Jurkat, Clone E6-1 (cell line): Measurements from ENCODE around the gene ATP1A2. TPM values are rescaled to one million over a fixed set of nuclear protein-coding genes. Genes with fewer than 3 reads are reported as not detected.

Experiments used
- DNase-seq: peaks from one replicate; pipeline ENCODE4 v3.0.0-alpha.2; 2011; ENCODE audit warnings: low read depth, low spot score
- H3K4me3 ChIP-seq: 2 replicates; pipeline ENCODE4 v1.5.1; 2011; ENCODE audit warnings: mild to moderate bottlenecking, low read length, control low read depth, moderate library complexity
- polyA plus RNA-seq: library from polyadenylated mRNA; unstranded; fragments of >200 nt; gene quantifications from one replicate; pipeline ENCODE4 v1.2.1, GENCODE V29; 2012; ENCODE audit warnings: missing spikeins; ENCODE audit not compliant: insufficient read length, insufficient read depth

The ATP1A2 gene
- not detected for polyA plus RNA-seq

DNA sequence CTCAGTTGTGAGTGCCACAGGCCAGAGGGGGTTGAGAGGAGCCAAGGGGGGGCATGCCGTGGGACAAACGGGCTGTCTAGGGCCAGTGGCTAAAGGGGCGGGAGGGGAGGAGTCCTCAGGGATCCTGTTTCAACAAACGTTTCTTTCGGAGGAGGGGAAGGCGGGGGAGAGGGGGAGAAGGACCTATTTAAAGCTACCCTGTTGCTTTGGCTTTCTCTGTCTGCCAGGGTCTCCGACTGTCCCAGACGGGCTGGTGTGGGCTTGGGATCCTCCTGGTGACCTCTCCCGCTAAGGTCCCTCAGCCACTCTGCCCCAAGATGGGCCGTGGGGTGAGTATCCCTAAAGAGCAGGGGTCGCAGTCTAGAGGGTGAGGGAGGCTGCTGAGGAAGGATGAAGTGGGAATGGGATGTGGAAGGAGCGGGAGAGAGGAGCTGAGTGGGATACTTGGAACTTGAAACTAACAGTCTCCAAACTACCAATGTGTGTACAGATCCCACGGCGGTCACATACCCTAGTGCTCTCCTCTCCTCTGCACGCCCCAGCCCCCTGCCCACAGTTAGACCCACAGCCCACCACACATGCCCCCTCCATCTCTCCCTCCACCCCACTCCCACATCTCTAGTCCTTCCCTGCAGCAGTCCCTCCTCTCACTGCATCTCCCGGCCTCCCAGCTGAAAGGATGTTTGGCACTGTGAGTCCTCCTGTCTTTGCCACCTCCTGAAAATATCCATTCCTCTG, at the start of gene ATP1A2:
Gene ATP1A2 (plus strand): TSS at position 215 of the 738 bp plus-strand sequence. CDS start 103 bp downstream, at position 318.
- no peak for DNase-seq
- H3K4me3 ChIP-seq = no peak within 1 kb of the TSS

DNA sequence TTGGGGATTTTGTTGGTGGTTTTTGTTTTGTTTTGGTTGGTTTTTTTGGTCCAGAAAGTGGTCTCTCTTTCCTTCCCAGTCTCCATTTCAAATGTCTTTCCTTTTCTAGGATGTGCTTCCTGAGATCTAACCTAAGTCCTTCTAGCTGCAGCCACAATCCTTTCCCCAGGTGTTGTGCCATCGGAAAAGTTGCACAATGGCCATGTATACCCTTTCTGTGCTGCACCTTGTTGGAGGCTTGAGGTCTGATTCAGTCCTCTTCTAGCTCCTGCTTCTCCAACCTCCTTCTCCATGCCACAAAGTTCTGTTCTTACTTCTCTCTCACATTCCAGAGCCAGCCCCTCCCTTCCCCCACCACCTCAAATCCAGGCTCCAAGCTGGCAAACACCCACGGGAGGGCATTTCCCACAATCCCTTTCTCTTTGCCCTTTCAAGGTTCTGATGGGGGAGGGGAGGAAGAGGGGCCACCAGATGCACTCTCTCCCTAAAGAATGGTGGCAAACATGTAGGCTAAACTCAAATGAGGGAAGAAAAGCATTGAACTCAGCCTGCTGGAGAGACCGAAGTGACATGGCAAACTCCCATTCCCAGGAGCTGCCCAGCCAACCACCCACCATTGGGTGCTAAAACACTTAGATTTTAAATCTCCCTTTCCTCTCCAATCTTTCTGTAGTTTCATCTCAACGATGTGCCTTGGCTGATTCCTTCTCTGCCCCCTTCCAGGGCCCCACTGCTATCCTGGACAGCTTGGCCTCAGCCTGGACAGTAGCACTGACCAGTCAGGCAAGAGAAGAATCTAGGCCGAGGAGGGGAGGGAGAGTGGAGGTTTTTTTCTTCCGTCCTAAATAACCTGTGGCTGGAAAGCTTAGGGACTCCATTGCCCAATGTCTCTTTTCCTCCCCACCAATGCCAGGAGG, 48.5 kb upstream of the ATP1A2 start:
- DNase-seq = no peak
- no peak overlapping the region for H3K4me3 ChIP-seq

DNA sequence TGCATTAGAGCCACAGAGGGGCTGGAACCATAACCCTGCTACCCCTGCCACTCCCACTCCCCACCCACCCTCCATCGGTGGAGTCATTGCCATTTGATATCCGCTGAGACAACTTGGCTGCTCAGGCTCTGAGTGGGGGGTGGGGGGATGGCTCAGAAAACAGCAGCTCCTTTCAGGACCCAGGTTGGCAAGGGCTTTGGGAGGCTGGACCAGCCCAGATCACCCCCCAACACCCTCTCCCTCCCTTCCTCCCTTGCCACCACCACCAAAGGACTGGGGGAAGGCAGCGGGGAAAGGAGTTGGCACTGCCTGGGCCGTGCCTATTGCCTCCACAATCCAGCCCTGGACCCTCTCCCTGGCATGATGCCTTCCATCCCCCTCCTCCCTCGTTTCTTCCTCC, 47.3 kb upstream of the ATP1A2 start:
- no peak for DNase-seq

DNA sequence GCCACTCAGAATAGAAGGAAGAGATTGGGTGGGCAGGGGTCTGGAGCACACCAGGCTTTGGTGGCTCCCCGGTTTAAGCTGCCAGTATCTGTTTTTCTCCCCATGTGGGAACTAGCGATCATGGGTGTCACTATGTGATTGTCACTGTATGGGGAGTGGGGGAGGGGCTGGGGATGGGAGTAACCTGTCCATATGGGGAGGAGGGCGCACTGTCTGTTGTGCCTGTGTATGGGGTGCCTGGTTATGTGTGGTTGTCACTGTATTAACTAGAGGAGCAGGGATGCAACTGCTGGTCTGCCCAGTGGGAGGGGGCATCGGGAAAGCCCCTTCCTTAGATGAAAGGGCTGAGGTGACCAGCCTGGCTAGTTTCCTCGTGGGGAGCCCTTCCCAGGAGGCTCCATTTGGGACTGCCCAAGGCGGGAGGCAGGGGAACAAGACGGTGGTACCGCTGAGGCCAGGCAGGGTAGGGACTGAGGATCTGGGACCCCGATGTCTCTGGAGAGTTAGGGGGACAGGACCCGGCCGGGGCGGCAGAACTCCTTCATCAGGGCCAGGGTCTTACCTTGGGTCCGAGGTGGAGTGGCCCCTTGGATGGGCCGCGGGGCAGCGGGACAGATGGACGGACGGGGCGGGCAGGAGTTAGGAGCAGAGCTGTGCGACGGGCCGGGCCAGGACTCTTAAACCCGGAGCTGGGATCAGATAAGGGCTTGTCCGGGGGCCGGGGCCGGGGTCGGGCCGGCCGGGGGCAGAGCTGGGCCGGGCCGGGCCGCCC, 45.9 kb upstream of the ATP1A2 start, which contains the start of gene KCNJ10:
Gene KCNJ10 (minus strand): TSS at position 701 of the 772 bp plus-strand sequence. CDS start 27,628 bp downstream, outside the sequence.
- H3K4me3 ChIP-seq = peak within 1 kb of the TSS; percentile 77
- DNase-seq = no peak

More for the DNA sequence above, 47.3 kb upstream of the ATP1A2 start:
- H3K4me3 ChIP-seq = no peak overlapping the region

DNA sequence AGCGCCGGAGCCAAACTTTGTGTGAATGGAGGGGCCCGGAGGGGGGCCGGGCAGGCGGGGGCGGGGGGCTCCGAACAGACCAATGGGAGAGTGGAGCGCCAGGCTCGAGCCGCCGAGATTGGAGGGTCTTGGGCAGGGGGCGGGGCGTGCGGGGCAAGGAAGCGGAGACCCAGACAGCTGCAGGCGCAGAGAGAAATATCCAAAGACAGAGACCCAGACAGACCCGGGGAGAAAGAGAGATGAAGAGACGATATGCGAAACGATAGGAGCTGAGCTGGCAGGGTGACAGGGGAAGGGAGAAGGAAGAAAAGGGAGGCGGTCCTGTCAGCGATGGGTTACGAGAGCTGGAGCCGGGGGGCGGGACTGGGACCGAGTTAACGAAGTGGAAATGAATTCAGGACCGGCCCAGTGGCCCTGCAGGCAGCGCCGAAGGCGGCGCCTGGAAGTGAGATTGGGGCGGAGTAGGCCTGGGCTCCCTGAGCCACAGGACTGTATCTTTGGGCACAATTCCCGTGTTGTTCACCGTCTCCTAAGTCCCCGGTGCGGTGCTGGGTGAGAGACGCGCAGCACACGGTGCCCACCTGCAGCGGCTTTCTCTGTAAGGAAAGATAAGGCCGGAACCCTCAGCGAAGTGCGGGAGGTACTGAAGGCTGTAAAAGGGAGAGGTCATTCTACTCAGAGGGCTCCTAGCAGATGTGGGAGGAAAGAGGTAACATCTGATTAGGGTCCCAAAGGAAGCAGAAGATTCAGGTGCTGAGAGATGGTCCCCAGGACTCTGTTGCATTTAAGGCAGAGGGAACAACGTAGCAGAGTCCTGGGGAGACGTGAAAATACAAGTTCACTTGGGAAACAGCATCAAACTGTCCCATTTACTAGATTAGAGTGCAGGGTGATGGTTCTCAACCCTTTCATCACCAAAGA, 45.1 kb upstream of the ATP1A2 start:
- DNase-seq = peak; percentile 54
- H3K4me3 ChIP-seq = peak overlapping the region; percentile 77

DNA sequence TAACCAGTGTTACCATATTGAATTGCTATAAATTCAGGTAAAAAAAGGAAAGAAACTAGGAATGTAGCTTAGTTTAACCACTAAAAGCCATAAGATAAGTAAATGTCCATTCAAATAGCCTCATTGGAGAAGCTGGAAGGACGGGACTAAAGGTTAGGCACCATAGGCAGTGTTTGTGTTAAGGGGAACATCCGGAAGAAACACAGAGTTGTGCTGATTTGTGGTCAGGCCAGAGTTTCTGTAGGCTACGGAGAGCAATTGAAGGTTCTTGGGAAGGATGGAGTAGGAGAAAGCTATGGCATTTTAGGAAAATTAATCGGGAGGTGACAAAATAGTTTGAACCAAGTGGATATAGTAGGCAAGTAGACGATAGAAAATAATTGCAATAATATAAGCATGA, 44.3 kb upstream of the ATP1A2 start:
- H3K4me3 ChIP-seq = no peak overlapping the region
- no peak for DNase-seq

DNA sequence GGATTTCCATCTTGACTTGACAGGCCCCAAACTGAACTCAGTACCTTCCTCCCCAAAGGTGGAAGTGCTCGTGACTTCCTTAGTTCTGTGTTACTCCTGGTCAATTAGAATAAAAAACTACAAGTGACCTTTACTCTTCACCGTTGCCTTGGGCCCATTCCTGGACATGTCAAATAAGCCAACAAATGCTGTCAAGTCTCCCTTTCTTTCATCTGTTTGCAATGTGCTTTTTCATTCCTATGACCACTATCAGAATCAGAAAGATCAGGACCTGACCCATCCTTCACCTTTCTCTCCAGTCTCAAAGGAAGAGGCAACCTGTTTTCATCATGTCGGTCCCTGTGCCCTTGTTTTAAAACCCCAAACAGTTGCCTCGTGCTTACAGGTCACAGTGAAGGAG, 40.7 kb upstream of the ATP1A2 start:
- H3K4me3 ChIP-seq = no peak overlapping the region
- no peak for DNase-seq

DNA sequence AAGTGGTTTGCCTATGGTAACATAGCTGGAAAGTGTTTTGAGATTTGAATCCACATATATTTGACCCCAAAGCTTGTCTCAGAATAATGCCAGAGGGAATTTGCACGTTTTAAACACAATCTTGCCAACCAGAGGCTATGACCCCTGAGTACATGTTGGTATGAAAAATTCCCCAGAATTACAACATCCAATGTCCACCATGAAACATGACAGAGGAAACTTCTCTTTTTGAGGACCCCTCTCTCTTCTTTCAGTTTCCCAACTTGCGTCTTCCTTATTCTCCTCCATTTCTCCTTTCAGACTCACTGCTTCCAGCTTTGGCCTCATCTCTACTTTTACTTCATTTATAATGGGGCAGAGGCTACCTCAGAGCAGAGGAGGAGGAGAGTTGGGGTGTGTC, 39.7 kb upstream of the ATP1A2 start:
- no peak for DNase-seq
- H3K4me3 ChIP-seq = no peak overlapping the region

DNA sequence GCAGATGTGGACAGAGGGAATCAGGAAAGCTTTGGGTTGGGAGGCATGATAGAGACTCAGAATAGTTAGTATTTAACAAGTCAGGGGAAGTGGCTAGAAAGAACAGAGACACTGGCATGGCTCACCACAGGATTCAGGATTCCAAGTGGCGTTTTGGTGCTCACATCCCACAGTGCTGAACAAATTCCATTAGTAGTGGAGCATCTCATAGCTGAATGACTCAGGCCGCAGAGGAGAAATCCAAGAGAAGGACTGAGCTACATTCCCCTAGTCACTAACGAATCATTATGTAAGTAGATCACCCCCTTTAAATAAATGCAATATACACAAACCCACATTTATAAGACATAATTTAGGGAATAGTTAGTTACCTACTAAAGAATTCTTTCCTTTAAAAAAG, 39.3 kb upstream of the ATP1A2 start:
- no peak overlapping the region for H3K4me3 ChIP-seq
- no peak for DNase-seq

DNA sequence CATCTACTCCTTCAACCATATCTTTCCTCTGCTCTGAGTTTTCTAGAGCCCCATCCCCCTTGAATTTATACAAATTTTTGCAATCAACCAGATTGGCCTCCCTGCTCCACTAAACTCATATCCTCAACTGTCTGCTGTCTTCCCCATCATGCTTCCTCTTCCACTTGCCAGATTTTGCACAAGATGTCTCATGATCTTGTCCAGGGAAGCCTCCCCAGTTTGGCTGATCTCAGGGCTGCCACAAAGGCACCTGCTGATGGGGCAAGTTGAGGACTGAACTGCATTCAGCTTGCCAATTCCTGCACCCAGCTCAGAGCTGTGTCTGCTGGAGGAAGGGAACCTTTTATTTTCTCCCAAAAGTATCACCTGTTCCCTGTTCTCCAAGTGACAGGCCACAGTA, 38.1 kb upstream of the ATP1A2 start:
- no peak overlapping the region for H3K4me3 ChIP-seq
- no peak for DNase-seq

DNA sequence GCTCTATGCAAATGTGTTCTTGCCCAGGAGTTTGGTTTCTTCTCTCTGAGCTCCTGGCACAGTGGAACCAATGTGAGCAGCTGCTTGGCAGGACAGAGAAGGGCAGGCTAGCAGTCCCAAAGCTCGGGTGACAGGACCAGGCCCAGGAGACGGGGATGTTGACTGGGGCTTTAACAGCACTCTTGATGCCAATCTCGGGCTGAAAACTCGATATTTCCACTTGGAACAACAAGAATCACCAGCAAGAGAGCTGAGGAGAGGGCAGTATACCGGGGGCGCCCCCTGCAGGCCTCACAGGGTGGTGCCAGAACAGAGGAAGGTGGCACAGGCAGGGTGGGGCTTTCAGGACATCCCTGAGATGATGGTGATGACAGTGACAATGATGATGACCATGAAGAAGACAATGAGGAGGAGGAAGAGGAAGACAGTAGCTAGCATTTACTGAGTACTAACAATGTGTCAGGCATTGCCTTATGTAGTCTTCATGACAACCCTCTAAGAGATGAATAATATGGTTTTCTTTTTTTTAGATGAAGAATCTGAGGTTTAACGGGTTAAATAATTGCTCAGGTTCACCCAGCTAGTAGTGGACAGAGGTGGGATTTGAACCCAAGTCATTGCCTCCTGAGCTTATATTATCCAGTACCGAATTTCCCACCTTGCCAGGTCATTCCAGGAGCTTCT, 36.9 kb upstream of the ATP1A2 start:
- no peak overlapping the region for H3K4me3 ChIP-seq
- DNase-seq = no peak

DNA sequence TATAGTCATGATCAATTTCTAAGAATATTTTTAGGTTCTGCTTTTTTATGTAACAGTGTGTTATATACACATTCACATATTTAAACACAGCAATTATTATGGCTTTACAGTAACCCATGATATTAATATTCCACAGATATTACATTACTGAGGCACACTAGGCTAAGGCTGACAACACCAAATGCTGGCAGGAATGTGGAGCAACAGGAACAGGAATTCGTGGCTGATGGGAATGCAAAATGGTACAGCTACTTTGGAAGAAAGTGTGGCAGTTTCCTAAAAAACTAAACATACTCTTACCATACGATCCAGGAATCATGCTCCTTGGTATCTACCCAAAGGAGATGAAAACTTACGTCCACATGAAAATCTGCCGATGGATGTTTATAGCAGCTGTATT, 36.1 kb upstream of the ATP1A2 start:
- no peak for DNase-seq

DNA sequence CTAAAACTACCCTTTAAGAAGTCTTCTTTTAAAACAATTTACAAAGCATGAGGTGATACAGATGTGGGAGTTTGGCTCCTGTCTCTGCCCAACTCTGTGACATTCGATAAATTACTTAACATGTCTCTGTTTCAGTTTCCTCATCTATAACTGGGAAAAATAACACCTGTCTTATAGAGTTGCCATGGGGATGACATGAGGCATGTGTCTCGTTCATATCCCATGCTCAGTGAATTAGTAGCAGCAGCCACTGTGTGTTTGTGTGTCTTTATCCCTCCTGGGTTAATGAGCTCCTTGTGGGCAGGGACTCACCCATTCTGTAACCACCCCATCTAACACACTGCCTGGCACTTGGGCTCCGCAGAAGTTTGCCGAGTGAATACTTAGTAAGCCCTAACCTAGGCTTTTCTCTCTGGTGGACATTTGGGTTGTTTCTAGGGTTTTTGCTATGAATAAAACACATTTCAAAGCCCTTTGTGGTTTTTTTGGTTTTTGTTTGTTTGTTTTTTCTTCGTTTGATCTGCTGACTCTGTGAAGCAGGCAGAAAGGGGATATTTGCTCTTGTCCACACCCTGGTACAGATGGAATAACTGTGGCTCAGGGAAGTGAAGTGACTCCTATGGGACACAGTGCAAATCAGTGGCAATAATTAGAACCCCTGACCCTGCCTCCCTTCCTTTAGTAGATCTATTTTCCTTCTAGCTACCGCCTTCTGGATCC, 35.0 kb upstream of the ATP1A2 start:
- no peak for DNase-seq
- no peak overlapping the region for H3K4me3 ChIP-seq

More for the DNA sequence above, 36.1 kb upstream of the ATP1A2 start:
- H3K4me3 ChIP-seq = no peak overlapping the region

DNA sequence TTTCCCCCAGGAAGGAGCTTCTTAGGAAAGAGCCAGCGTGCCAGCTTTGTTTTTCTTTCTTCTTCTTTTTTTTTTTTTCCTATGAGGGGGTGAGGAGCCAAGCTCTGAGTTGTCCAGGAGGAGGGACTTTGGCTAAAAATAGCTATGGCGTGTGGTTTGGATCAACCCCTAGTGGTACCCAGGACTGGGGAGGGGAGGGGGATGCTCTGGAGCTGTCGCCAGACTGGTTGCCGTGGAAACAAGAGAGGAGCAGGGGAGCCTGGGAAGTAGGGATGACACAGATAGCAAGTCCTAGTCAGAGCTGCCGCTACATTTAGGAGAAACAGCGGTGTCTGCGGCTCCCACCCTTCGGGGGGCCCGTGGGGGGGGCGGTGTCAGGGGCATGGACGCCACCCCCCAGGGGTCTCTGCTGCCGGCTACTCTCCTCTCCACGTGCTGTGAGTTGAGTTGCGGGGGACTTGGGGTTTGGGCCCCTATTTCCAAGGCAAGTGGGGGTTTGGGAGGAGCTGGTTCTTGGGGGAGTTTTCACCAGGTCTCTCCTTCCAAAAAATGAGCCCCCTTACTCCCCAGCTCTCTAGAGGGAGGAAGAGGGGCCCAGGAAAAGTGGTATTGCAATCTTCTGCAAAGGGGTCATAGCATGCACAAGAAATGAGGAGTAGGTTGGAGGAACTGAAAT, 34.2 kb upstream of the ATP1A2 start, which contains the start of gene KCNJ9:
Gene KCNJ9 (plus strand): TSS at position 278 of the 676 bp plus-strand sequence. CDS start 2,493 bp downstream, outside the sequence.
- no peak for DNase-seq
- H3K4me3 ChIP-seq = no peak within 1 kb of the TSS

DNA sequence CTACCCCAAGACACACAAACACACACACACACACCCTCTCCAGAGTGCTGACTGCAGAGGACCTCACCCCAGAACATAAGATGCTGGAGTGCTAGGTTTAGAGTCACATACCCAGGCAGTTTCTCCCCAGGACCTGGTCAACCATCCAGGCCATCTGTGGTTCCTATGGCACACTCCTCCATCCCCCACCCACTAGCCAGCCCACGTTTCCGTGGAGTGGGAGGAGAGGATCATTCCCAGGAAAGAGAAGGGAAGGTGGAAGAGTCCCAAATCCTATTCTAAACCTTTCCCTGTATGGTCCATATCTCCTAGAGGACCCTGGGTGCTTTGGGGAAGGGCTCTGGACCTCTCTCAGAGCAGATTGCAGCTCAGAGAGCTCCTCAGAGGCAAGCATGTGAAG, 33.1 kb upstream of the ATP1A2 start:
- DNase-seq = no peak
- H3K4me3 ChIP-seq = no peak overlapping the region

DNA sequence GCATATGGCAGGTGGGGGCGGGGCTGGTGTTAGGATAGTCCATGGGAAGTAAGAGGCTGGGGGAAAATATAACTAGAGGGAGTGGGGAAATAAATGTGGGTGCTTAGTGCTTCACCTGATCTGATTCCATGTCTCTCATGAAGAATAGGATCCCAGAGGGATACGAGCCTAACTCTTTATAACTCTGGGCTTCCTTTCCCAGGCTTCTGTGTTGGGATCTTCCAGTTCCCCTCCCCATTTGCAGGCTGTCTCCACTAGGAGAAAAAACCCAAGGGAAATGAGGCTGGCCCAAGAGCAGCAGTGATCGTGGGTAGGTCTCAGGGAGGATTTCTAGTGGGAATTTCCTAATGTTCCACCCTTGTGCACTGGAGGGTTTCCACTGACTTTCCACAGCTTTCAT, 32.6 kb upstream of the ATP1A2 start:
- no peak overlapping the region for H3K4me3 ChIP-seq
- DNase-seq = no peak
